Measurements from ENCODE around the gene ANKLE1.

DNA sequence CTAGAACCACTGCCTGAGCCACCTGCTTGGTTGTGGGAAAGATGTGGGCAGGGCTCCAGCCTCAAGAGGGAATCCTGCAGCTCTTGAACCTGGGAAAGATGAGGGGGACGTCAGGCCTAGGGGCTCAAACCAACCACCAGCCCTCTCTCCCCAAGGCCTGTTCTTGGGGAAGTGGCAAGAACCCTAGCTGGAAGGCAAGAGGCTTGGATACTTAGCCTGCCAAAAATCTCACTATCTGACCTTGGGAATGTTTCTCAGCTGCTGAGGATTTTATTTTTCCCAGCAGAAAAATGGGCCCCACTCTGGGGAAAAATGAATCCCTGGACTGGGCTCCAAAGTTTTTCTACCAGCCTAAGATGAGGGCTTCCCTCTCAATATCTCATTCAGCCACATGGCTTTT, 21.8 kb upstream of the ANKLE1 start:
- TF ChIP-seq POLR2A (IDR thresholded peaks at IDR 0.05), result no peak
- TF ChIP-seq, protein P1, sequence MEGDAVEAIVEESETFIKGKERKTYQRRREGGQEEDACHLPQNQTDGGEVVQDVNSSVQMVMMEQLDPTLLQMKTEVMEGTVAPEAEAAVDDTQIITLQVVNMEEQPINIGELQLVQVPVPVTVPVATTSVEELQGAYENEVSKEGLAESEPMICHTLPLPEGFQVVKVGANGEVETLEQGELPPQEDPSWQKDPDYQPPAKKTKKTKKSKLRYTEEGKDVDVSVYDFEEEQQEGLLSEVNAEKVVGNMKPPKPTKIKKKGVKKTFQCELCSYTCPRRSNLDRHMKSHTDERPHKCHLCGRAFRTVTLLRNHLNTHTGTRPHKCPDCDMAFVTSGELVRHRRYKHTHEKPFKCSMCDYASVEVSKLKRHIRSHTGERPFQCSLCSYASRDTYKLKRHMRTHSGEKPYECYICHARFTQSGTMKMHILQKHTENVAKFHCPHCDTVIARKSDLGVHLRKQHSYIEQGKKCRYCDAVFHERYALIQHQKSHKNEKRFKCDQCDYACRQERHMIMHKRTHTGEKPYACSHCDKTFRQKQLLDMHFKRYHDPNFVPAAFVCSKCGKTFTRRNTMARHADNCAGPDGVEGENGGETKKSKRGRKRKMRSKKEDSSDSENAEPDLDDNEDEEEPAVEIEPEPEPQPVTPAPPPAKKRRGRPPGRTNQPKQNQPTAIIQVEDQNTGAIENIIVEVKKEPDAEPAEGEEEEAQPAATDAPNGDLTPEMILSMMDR (IDR thresholded peaks at IDR 0.05), result no peak
